GM18508 (cell line): ENCODE results near the gene PXDN.
"Not testable (repeated sequence)": the region's sequence is repeated elsewhere in the genome, so short reads cannot be mapped to it uniquely, and the experiment has no call there.

Experiments used
- ATAC-seq: cut with Tn5 transposase; IDR thresholded peaks from one replicate; pipeline ENCODE4 v1.9.1; 2021; ENCODE audit warnings: moderate number of reproducible peaks; ENCODE audit not compliant: insufficient read depth, unreplicated experiment

PXDN gene

GRCh38 chr2:1742681-1743395 lies 1.5 kb downstream of the PXDN start:
- ATAC-seq: no peak

- ATAC-seq: no peak
These were observed 2.0 kb downstream of the PXDN start for GRCh38 chr2:1742301-1742680.

GRCh38 chr2:1741851-1742250 lies 2.5 kb downstream of the PXDN start:
- ATAC-seq: no peak

GRCh38 chr2:1740716-1741589 lies 3.4 kb downstream of the PXDN start:
- ATAC-seq: no peak

GRCh38 chr2:1739961-1740715 lies 4.2 kb downstream of the PXDN start:
- no peak for ATAC-seq

GRCh38 chr2:1739322-1739957 lies 4.9 kb downstream of the PXDN start:
- ATAC-seq: no peak

- ATAC-seq: no peak
These were observed 5.5 kb downstream of the PXDN start for GRCh38 chr2:1738646-1739302.

GRCh38 chr2:1738163-1738562 lies 6.2 kb downstream of the PXDN start:
- ATAC-seq: no peak

GRCh38 chr2:1736997-1737480 lies 7.3 kb downstream of the PXDN start:
- ATAC-seq: no peak

- no peak for ATAC-seq
These were observed 8.3 kb downstream of the PXDN start for GRCh38 chr2:1736045-1736444.

- not testable (repeated sequence) for ATAC-seq
These were observed 11.0 kb downstream of the PXDN start for GRCh38 chr2:1733298-1733697.

- no peak for ATAC-seq
These were observed 12.1 kb downstream of the PXDN start for GRCh38 chr2:1731963-1732768.

GRCh38 chr2:1731447-1731962 lies 12.8 kb downstream of the PXDN start:
- no peak for ATAC-seq

GRCh38 chr2:1730015-1730927 lies 14.0 kb downstream of the PXDN start:
- no peak for ATAC-seq

- no peak for ATAC-seq
These were observed 15.1 kb downstream of the PXDN start for GRCh38 chr2:1729242-1729641.

GRCh38 chr2:1728821-1729220 lies 15.5 kb downstream of the PXDN start:
- ATAC-seq: no peak

GRCh38 chr2:1727796-1728474 lies 16.4 kb downstream of the PXDN start:
- no peak for ATAC-seq
